ENCODE measurements around the gene LMAN2L.
"Not testable (repeated sequence)": the region's sequence is repeated elsewhere in the genome, so short reads cannot be mapped to it uniquely, and the experiment has no call there.

Gene LMAN2L

GRCh38 chr2:96685577-96686459 is 54.0 kb downstream of the LMAN2L start:
- DNase-seq, result no peak

GRCh38 chr2:96684883-96685576 is 54.8 kb downstream of the LMAN2L start:
- no peak for DNase-seq

DNA sequence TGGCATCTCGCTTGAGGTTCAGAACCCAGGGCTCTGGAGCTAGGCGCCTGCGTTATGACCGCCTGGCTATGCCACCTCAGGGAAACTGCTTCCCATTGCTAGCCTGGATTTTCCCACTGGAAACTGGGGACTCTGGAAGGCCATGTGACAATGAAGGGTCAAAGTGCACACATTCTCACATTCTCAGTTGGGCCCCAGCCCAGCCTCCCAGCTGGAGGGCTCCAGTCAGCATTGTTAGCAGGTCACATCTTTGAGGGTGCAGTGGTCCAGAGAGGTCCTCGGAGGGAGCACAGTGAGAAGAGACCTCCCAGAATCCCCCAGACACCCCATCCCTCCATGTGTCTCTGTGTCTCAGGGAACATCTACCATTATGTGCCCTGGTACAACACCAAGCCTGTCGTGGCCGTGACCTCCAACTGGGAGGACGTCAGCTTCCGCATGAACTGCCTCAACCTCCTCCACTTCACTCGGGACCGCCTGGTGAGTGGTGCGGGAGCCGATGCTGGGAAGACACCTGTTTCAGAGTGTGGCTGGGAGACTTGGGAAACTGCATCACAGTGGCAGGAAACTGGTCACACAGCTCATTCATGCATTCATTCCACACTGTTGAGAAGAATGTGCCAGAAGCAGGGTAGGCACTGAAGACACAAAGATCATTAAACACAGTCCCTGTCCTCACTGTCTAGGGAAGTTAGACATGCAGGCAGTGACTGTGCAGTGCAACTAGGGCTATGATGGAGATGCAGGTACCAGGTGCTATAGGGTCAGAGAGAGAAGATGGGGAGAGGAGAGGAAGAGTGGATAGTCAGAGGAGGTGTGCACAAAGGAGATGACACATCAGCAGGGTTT is 55.7 kb downstream of the LMAN2L start:
- no peak for DNase-seq

- DNase-seq, result no peak
Observed at GRCh38 chr2:96683307-96683706, 56.6 kb downstream of the LMAN2L start.

- no peak for DNase-seq
Observed at GRCh38 chr2:96681540-96681939, 58.3 kb downstream of the LMAN2L start.

DNA sequence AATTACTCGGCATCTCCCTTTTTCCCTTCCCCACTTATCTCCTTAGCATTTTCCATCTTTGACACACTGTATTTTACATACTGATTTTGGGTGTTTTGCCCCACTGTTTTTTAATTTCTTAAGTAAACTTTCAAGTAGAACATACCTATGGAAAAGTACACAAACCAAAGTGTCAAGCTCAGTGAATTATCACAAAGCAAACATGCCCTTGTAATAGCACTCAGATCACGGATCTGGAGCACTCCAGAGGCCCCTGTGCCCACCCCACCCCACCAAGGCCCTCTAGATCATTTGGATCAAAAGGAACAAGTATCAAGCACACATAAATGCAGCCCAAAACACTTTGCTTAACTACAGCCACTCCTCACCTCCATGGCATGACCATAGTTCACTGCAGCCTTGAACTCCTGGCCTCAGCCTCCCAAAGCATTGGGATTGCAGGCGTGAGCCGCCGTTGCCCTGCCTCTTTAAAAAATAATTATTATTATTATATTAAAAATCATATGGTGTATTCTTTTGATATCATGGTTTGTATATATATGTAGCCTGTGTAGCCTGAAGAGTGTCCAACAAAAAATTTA is 59.2 kb downstream of the LMAN2L start:
- DNase-seq, result no peak

- no peak for DNase-seq
Observed at GRCh38 chr2:96679848-96680247, 60.0 kb downstream of the LMAN2L start.

DNA sequence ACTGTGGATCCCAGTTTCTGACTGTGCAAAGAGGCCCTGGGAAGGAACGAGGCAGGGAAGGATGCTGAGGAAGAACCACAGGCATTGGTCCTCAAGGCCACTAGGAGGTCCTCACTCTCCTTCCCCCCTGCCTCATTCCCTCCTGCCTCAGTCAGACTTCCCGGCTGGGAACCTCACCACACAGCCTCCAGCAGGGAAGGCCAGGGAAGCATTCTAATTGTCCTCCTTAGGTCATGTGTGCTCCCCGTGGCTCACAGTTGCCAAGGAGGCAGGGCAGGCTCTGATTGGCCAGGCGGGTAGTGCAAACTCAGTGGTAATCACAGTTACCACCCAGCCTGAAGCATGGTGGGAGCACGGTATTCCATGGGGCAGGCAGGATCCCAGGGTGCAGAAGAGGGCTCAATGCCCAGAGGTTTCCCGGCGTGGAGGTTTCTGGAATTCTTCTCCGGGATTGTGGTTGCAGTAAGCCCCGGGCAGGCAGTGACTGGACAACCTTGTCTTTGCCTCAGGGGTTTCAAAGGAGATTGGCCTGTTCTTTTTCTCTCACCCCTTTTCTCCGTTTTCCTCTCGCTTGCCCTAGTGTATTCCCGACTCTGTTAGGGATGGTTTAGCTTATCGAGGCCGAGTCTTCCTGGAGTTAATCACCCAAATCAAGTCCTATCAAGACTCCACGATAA is 70.2 kb downstream of the LMAN2L start:
- DNase-seq, result no peak

DNA sequence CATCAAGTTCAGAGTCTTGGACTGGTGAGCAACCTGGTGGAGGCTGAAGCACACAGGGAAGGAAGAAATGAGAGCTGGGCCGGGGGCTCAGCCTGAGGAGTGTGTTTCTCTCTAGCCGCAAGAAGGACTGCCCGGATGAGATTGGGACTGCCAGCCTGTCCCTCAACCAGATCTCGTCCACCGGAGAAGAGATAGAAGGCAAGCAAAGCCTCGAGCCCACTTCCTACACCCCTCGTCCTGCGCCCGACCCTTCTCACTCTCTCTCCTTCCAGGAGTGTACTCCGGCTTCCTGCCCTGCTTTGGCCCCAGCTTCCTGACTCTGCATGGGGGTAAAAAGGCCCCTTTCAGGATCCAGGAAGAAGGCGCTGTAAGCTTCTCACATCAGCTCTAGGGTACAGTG is 71.1 kb downstream of the LMAN2L start:
- no peak for DNase-seq

DNA sequence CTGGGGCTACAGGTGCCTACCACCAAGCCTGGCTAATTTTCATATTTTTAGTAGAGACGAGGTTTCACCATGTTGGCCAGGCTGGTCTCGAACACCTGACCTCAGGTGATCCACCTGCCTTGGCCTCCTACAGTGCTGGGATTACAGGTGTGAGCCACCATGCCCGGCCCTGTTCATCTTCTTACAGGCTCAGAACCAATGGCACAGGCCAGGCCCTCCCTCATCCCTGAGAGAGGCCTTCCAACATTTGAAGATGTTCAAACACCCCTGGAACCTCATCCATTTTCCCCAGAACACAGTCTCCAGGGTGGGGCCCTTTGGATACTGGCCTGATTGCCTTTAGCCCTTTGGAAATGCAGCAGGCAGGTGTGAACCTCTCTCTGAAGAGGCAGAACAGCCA is 74.1 kb downstream of the LMAN2L start:
- not testable (repeated sequence) for DNase-seq

- no peak for DNase-seq
Observed at GRCh38 chr2:96665083-96665569, 74.7 kb downstream of the LMAN2L start.

DNA sequence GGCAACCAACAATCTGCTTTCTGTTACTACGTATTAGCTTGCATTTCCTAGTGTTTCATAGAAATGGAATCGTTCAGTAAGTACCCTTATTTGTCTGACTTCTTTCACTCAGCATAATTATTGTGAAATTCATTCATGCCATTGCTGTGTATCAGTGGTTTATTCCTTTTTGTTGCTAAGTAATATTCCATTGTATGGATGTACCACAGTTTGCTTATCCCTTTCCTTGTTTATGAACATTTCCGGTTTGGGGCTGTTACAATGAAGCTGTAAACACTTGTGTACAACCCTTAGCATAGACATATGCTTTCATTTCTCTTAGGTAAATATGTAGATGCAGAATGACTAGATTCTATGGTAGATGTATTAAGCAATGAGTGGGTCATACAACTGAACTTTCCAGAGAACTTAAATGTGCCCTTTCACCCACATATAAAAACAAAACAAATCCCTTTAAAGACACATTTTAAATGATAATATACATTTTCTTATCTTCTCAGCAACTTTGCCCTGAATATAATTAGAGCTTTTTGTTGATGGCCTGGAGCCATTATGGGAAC is 75.4 kb downstream of the LMAN2L start:
- DNase-seq, result no peak

DNA sequence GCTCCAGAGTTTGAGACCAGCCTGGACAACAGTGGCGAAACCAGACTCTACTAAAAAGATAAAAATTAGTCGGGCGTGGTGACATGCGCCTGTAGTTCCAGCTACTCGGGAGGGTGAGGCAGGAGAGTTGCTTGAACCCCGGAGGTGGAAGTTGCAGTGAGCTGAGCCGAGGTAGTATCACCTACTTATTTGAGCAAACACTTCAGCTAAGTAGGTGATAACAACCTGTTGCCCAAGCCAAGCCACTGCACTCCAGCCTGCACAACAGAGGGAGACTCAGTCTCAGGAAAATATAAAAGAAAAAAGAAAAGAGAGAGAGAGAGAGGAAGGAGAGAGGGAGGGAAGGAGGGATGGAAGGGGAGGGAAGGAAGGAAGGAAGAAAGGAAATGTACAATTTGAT is 76.0 kb downstream of the LMAN2L start:
- no peak for DNase-seq

DNA sequence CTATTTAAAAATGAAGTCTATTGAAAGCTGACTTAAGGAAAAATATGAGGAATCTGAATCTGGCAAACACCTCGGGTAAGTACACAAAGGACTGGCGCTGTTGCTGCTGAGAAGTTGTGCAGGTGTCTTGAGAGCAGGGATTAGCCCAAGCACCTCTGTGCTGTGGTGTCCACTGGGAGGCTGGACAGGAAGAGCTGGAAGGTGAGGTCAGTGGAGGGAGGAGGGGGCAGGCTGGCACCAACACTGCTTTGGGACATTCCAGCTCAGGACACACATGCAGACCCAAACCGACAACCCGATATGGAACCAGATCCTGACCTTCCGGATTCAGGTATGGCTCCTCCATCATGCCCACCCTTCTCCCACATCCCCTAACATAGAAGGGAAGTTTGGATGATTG is 76.7 kb downstream of the LMAN2L start:
- no peak for DNase-seq

GRCh38 chr2:96662360-96662759 is 77.5 kb downstream of the LMAN2L start:
- no peak for DNase-seq

GRCh38 chr2:96661324-96661723 is 78.5 kb downstream of the LMAN2L start:
- no peak for DNase-seq

- no peak for DNase-seq
Observed at GRCh38 chr2:96656540-96656939, 83.3 kb downstream of the LMAN2L start.

All from stimulated activated CD4-positive, alpha-beta T cell treated with anti-CD3 and anti-CD28 coated beads, Interleukin-1b, Interleukin-23, amount 100 ng/mL, for 48 hours (primary cell).